Upper lobe of left lung (tissue), 6 donors: Measurements from ENCODE around the gene ASCC2. TPM values are rescaled to one million over a fixed set of nuclear protein-coding genes. Genes with fewer than 3 reads are reported as not detected.

Source experiments
- ATAC-seq, 2 donors: fragments of 200-7000 bp; cut with Tn5 transposase; one replicate each; pipeline ENCODE4 v1.9.1; 2022; ENCODE audit warnings: mild to moderate bottlenecking in 2 of 2, moderate library complexity in 2 of 2; ENCODE audit not compliant: low FRiP score in 2 of 2
- DNase-seq, 2 donors: peaks; one replicate each; pipeline ENCODE4 v3.0.0-alpha.2; 2019 to 2020
- H3K27ac ChIP-seq, 4 donors: fragments of 200-600 bp; sonication (generic); one replicate each; pipeline ENCODE4 v1.5.1; 2016 to 2019
- H3K27me3 ChIP-seq, 4 donors: fragments of 200-600 bp; sonication (generic); one replicate each; pipeline ENCODE4 v1.5.1; 2017 to 2019
- H3K36me3 ChIP-seq, 4 donors: fragments of 200-600 bp; sonication (generic); one replicate each; pipeline ENCODE4 v1.5.1; 2016 to 2019
- H3K4me1 ChIP-seq, 4 donors: fragments of 200-600 bp; sonication (generic); one replicate each; pipeline ENCODE4 v1.5.1; 2018 to 2019
- H3K4me3 ChIP-seq, 4 donors: fragments of 200-600 bp; sonication (generic); one replicate each; pipeline ENCODE4 v1.5.1; 2017 to 2019; ENCODE audit warnings: mild to moderate bottlenecking in 2 of 4, moderate library complexity in 1 of 4
- H3K9me3 ChIP-seq, 4 donors: fragments of 200-600 bp; sonication (generic); one replicate each; pipeline ENCODE4 v1.5.1; 2018 to 2019
- EP300 ChIP-seq, 4 donors: sonication (generic); formaldehyde crosslinking; IDR thresholded peaks; one replicate each; pipeline ENCODE4 v1.5.1; 2017; ENCODE audit warnings: antibody characterized with exemption in 4 of 4, control low read depth in 2 of 4
- POLR2A ChIP-seq, 4 donors: fragments of 450-650 bp; IDR thresholded peaks; one replicate each; pipeline ENCODE4 v1.5.1; 2016 to 2017; ENCODE audit warnings: antibody characterized with exemption in 4 of 4, mild to moderate bottlenecking in 2 of 4
- POLR2AphosphoS5 ChIP-seq, 2 donors: sonication (generic); formaldehyde crosslinking; IDR thresholded peaks; one replicate each; pipeline ENCODE4 v1.5.1; 2017; ENCODE audit warnings: antibody characterized with exemption in 2 of 2
- WGBS, 2 donors: methylation state at CpG; one replicate each; pipeline ENCODE4 v1.1.5; 2017 to 2018; 5-methylcytosine and 5-hydroxymethylcytosine counted together
- total RNA-seq, 6 donors: library from RNA; depleted of rRNA in 4 of 6; stranded (reverse); fragments of >200 nt in 4 of 6; gene quantifications; one replicate each; pipeline versions ENCODE4 v1.1.0 to v1.2.1, GENCODE V29; 2016 to 2021
- TF ChIP-seq, protein P1 (sequence below), 6 experiments: fragments of 450-650 bp in 4 of 6; fragments of 200-600 bp in 2 of 6; sonication (generic) in 2 of 6; IDR thresholded peaks; one replicate each; pipeline ENCODE4 v1.5.1; 2016 to 2019; ENCODE audit warnings: antibody characterized with exemption in 6 of 6
- donor health status: DM: no; HTN: no; CAD: no; lungs with moderate emphysema.
- donor health status: DM: no; HTN: yes; CAD: no; lungs with severe emphysema.

The ASCC2 gene
- total RNA-seq, 6 donors from 2014 or later: 42.3 to 129 (median 64.3) TPM

GRCh38 chr22:29804985-29805384, 33.1 kb downstream of the ASCC2 start:
- Histone ChIP-seq H3K36me3 (peaks cover 24 to 92% (median 75%) of the 10 kb centered on the region in 4 donors), H3K9me3 (no peaks in the 10 kb centered on the region), H3K27ac (no peak overlapping the region), H3K4me3 (no peak overlapping the region), H3K4me1 (peaks cover 6 to 18% (median 15%) of the 10 kb centered on the region in 4 donors), H3K27me3 (no peaks in the 10 kb centered on the region)
- no peak for DNase-seq
- no peak for TF ChIP-seq EP300 (IDR thresholded peaks at IDR 0.05)
- TF ChIP-seq POLR2A (IDR thresholded peaks at IDR 0.05): no peak
- no peak for TF ChIP-seq POLR2AphosphoS5 (IDR thresholded peaks at IDR 0.05)
- 89% methylated on average over 2 of the region's 2 CpGs; no CpG with 5 or more reads in 1 of the 2 donors for WGBS, 2 donors
- ATAC-seq: no peak

GRCh38 chr22:29803190-29803589, 34.9 kb downstream of the ASCC2 start:
- H3K27me3 ChIP-seq: no peaks in the 10 kb centered on the region
- 96 to 98% methylated on average over 2 of the region's 2 CpGs for WGBS, 2 donors
- H3K9me3 ChIP-seq: no peaks in the 10 kb centered on the region
- no peak overlapping the region for H3K4me3 ChIP-seq
- no peak for DNase-seq
- peaks cover 23 to 36% (median 32%) of the 10 kb centered on the region in 4 donors for H3K4me1 ChIP-seq
- no peak overlapping the region for H3K27ac ChIP-seq
- ATAC-seq: no peak
- H3K36me3 ChIP-seq: peaks cover 22 to 83% (median 72%) of the 10 kb centered on the region in 4 donors
- TF ChIP-seq, protein P1, sequence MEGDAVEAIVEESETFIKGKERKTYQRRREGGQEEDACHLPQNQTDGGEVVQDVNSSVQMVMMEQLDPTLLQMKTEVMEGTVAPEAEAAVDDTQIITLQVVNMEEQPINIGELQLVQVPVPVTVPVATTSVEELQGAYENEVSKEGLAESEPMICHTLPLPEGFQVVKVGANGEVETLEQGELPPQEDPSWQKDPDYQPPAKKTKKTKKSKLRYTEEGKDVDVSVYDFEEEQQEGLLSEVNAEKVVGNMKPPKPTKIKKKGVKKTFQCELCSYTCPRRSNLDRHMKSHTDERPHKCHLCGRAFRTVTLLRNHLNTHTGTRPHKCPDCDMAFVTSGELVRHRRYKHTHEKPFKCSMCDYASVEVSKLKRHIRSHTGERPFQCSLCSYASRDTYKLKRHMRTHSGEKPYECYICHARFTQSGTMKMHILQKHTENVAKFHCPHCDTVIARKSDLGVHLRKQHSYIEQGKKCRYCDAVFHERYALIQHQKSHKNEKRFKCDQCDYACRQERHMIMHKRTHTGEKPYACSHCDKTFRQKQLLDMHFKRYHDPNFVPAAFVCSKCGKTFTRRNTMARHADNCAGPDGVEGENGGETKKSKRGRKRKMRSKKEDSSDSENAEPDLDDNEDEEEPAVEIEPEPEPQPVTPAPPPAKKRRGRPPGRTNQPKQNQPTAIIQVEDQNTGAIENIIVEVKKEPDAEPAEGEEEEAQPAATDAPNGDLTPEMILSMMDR (IDR thresholded peaks at IDR 0.05): no peak
- TF ChIP-seq POLR2AphosphoS5 (IDR thresholded peaks at IDR 0.05) (no peak), EP300 (IDR thresholded peaks at IDR 0.05) (no peak), POLR2A (IDR thresholded peaks at IDR 0.05) (no peak)

DNA sequence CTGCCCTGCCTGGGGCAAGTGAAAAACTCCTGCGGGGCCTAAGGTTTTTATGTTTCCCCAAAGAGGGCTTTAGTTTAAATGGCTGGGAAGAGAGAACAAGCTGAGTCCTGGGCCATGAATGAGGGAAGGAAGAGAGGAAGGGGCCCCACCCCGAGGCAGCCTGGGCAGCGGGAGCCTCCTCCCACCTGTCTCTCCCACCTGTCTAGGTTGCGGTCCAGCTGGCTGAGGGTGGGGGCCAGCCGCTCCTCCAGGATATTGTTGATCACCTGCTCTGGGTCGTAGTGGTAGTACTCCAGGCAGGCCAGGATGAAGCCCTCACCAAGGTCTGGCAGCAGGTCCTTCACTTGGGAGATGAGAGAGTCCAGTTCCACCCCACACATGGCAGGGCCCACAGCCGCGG, 36.3 kb downstream of the ASCC2 start:
- Histone ChIP-seq H3K4me3 (no peak overlapping the region), H3K27me3 (no peaks in the 10 kb centered on the region), H3K9me3 (no peaks in the 10 kb centered on the region), H3K36me3 (peaks cover 18 to 81% (median 59%) of the 10 kb centered on the region in 4 donors), H3K4me1 (peaks cover 24 to 45% (median 41%) of the 10 kb centered on the region in 4 donors), H3K27ac (peak overlapping the region; percentile 28 to 86 (median 78))
- no peak for DNase-seq
- ATAC-seq: no peak
- WGBS, 2 donors: 65 to 78% methylated on average over 5 to 8 of the region's 8 CpGs
- TF ChIP-seq EP300 (IDR thresholded peaks at IDR 0.05) (no peak), POLR2AphosphoS5 (IDR thresholded peaks at IDR 0.05) (no peak), POLR2A (IDR thresholded peaks at IDR 0.05) (no peak)
- TF ChIP-seq, protein P1 (IDR thresholded peaks at IDR 0.05): no peak

- TF ChIP-seq POLR2AphosphoS5 (IDR thresholded peaks at IDR 0.05): no peak
- TF ChIP-seq EP300 (IDR thresholded peaks at IDR 0.05): no peak
- no peak for TF ChIP-seq POLR2A (IDR thresholded peaks at IDR 0.05)
- TF ChIP-seq, protein P1 (IDR thresholded peaks at IDR 0.05): no peak
- 70 to 76% methylated on average over 5 of the region's 5 CpGs for WGBS, 2 donors
- H3K4me3 ChIP-seq: no peak overlapping the region
- peaks cover 12 to 81% (median 56%) of the 10 kb centered on the region in 4 donors for H3K36me3 ChIP-seq
- peak in 1 of 2 donors; percentile 32 for DNase-seq
- peaks cover 24 to 45% (median 42%) of the 10 kb centered on the region in 4 donors for H3K4me1 ChIP-seq
- H3K9me3 ChIP-seq: no peaks in the 10 kb centered on the region
- ATAC-seq: peak in 1 of 2 donors; percentile 8
- no peaks in the 10 kb centered on the region for H3K27me3 ChIP-seq
- H3K27ac ChIP-seq: peak overlapping the region; percentile 28 to 86 (median 78)
These were observed 36.9 kb downstream of the ASCC2 start for GRCh38 chr22:29801153-29801552.

- H3K4me1 ChIP-seq: peaks cover 24 to 45% (median 42%) of the 10 kb centered on the region in 4 donors
- WGBS, 2 donors: 20 to 21% methylated on average over 3 to 6 of the region's 8 CpGs
- H3K4me3 ChIP-seq: no peak overlapping the region
These were observed 38.8 kb downstream of the ASCC2 start for GRCh38 chr22:29799217-29799680.

More at GRCh38 chr22:29799217-29799680, 38.8 kb downstream of the ASCC2 start:
- no peaks in the 10 kb centered on the region for H3K27me3 ChIP-seq
- DNase-seq (peak in 1 of 2 donors; percentile 97), ATAC-seq (peak; percentile 95 to 97)
- H3K9me3 ChIP-seq: no peaks in the 10 kb centered on the region
- H3K36me3 ChIP-seq: peaks cover 0 to 78% (median 50%) of the 10 kb centered on the region in 4 donors
- H3K27ac ChIP-seq: peak overlapping the region; percentile 74 to 86 (median 82)
- TF ChIP-seq POLR2AphosphoS5 (IDR thresholded peaks at IDR 0.05) (peak; percentile 83 to 85), EP300 (IDR thresholded peaks at IDR 0.05) (peak in 2 of 4 donors; percentile 75 to 87), POLR2A (IDR thresholded peaks at IDR 0.05) (peak in 1 of 4 donors; percentile 45)
- TF ChIP-seq, protein P1 (IDR thresholded peaks at IDR 0.05): peak in 4 of 6 experiments; percentile 19 to 62 (median 40)
